Liver (tissue), 9 donors: ENCODE data around the gene ABCA3. TPM values are rescaled to one million over a fixed set of nuclear protein-coding genes. Genes with fewer than 3 reads are reported as not detected.

ENCODE experiments used
- DNase-seq: peaks from one replicate; pipeline ENCODE4 v3.0.0-alpha.2; 2017; ENCODE audit warnings: low spot score
- H3K27ac ChIP-seq, 2 donors: one replicate each; pipeline ENCODE4 v1.7.0; 2013; ENCODE audit warnings: inconsistent platforms in 2 of 2, low read length in 2 of 2, control low read depth in 1 of 2, low read depth in 1 of 2, mild to moderate bottlenecking in 1 of 2
- H3K27me3 ChIP-seq, 4 donors: one replicate each; pipeline versions ENCODE4 v1.6.1 to v1.7.0; 2013; ENCODE audit warnings: low read length in 3 of 4, inconsistent platforms in 1 of 4, mild to moderate bottlenecking in 1 of 4, moderate library complexity in 1 of 4; ENCODE audit not compliant: control insufficient read depth in 4 of 4, insufficient read depth in 4 of 4
- H3K36me3 ChIP-seq, 4 donors: one replicate each; pipeline versions ENCODE4 v1.6.1 to v1.7.0; 2013; ENCODE audit warnings: low read length in 3 of 4, mild to moderate bottlenecking in 3 of 4, low read depth in 1 of 4, moderate library complexity in 1 of 4; ENCODE audit not compliant: control insufficient read depth in 4 of 4, insufficient read depth in 3 of 4
- H3K4me1 ChIP-seq, 4 donors: one replicate each; pipeline versions ENCODE4 v1.6.1 to v1.7.0; 2013; ENCODE audit warnings: low read length in 3 of 4, mild to moderate bottlenecking in 3 of 4, moderate library complexity in 1 of 4; ENCODE audit not compliant: control insufficient read depth in 4 of 4, insufficient read depth in 4 of 4
- H3K4me3 ChIP-seq, 3 donors: one replicate each; pipeline versions ENCODE4 v1.6.1 to v1.7.0; 2013; ENCODE audit warnings: low read length in 3 of 3, control low read depth in 1 of 3, low read depth in 1 of 3, mild to moderate bottlenecking in 1 of 3
- H3K9ac ChIP-seq, 2 donors: one replicate each; pipeline ENCODE4 v1.7.0; 2013; ENCODE audit warnings: low read length in 2 of 2, mild to moderate bottlenecking in 2 of 2, moderate library complexity in 2 of 2, control low read depth in 1 of 2, low read depth in 1 of 2
- H3K9me3 ChIP-seq, 4 donors: one replicate each; pipeline versions ENCODE4 v1.6.1 to v1.7.0; 2013; ENCODE audit warnings: low read length in 3 of 4; ENCODE audit not compliant: control insufficient read depth in 4 of 4
- EGR1 ChIP-seq, 2 donors: IDR thresholded peaks; 2 replicates each; pipeline ENCODE4 v1.6.1; 2016 to 2018; ENCODE audit warnings: antibody characterized with exemption in 2 of 2, low read depth in 2 of 2
- FOXA1 ChIP-seq: IDR thresholded peaks from 2 replicates; pipeline ENCODE4 v1.6.1; 2016; ENCODE audit warnings: antibody characterized with exemption
- FOXA2 ChIP-seq: IDR thresholded peaks from 2 replicates; pipeline ENCODE4 v1.6.1; 2016; ENCODE audit warnings: antibody characterized with exemption
- GABPA ChIP-seq, 2 donors: IDR thresholded peaks in 1 of 2; conservative IDR thresholded peaks in 1 of 2; 2 replicates each; pipeline ENCODE4 v1.6.1; 2016; ENCODE audit warnings: antibody characterized with exemption in 2 of 2, mild to moderate bottlenecking in 1 of 2, moderate library complexity in 1 of 2
- HNF4G ChIP-seq: IDR thresholded peaks from 2 replicates; pipeline ENCODE4 v1.6.1; 2016; ENCODE audit warnings: antibody characterized with exemption
- SP1 ChIP-seq: IDR thresholded peaks from 2 replicates; pipeline ENCODE4 v1.6.1; 2018; ENCODE audit warnings: antibody characterized with exemption, mild to moderate bottlenecking
- TAF1 ChIP-seq: conservative IDR thresholded peaks from 2 replicates; pipeline ENCODE4 v1.6.1; 2016; ENCODE audit warnings: antibody characterized with exemption, mild to moderate bottlenecking
- YY1 ChIP-seq: IDR thresholded peaks from 2 replicates; pipeline ENCODE4 v1.6.1; 2016; ENCODE audit warnings: antibody characterized with exemption, mild to moderate bottlenecking
- WGBS: extraction: QIAGEN DNeasy Blood & Tissue Kit; methylation state at CpG from one replicate; pipeline ENCODE4 v1.1.7; 2013; 5-methylcytosine and 5-hydroxymethylcytosine counted together
- polyA plus RNA-seq, 2 donors: library from polyadenylated mRNA; stranded (reverse) in 1 of 2; unstranded in 1 of 2; fragments of 200-250 nt in 1 of 2; fragments of >200 nt in 1 of 2; fragmentation: Nextera tagmentation in 1 of 2; extraction: Ambion mirVana in 1 of 2; gene quantifications; one replicate each; pipeline versions ENCODE4 v1.2.1 to v1.2.3, GENCODE V29; 2013 to 2015
- total RNA-seq, 2 donors: library from RNA; depleted of rRNA; stranded (reverse); fragments of >200 nt; gene quantifications; one replicate each; pipeline ENCODE4 v1.2.3, GENCODE V29; 2014
- TF ChIP-seq, protein P1 (sequence below): fragments of 150-350 bp; IDR thresholded peaks from 2 replicates; pipeline ENCODE4 v1.5.1; 2017; ENCODE audit warnings: improper control_type of control experiment, low read depth, low read length; ENCODE audit not compliant: missing input control
- TF ChIP-seq, protein P2 (sequence below): IDR thresholded peaks from 2 replicates; pipeline ENCODE4 v1.6.1; 2016; ENCODE audit warnings: antibody characterized with exemption
- TF ChIP-seq, protein P3 (sequence below): IDR thresholded peaks from 2 replicates; pipeline ENCODE4 v1.6.1; 2016; ENCODE audit warnings: antibody characterized with exemption
- donor health status: healthy.
- donor health status: healthy.
- donor health status: healthy.
- donor health status: healthy.
- donor health status: healthy.

Gene ABCA3
- total and polyA plus RNA-seq, 4 donors, result 0.47 to 1.1 (median 0.77) TPM

DNA sequence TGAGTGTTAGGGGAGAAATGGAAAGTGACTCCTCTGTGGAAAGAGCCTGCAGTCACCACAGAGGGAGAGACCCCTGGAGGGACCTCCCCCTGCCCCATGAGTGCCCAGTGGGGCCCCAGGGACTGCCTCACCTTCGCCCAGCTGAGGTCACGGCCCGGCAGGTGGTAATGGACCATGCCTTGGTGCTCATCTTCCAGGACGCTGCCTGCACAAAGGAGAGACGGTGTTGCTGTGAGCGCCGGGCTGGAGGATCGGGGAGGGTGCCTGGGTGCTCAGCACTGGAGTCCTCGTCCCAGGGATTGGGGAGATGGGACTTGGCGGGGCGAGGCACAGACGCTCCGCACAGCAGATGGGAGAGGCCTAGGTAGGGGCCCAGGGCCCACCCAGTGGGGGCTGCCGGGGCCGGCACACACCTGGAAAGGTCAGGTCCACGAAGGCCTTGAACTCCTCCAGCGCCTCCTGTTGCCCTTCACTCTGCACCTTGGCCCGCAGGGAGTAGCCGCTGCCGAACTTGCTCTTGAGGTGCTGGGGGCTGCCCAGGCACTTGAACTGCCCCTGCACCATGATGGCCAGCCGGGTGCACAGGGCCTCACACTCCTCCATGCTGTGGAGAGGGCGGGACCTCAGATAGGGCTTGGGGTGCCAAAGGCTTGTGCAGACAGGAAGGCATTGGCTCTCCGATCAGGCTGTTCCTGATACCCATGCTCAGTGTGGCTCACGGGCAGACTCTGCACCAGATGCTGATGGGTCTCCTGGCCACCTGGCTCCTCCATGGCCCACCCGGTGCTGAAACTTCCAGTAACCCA lies 62.9 kb downstream of the ABCA3 start:
- H3K4me1 ChIP-seq, result no peaks in the 10 kb centered on the region
- 89% methylated on average over 25 of the region's 25 CpGs for WGBS
- H3K9ac ChIP-seq, result no peak overlapping the region
- no peaks in the 10 kb centered on the region for H3K36me3 ChIP-seq
- no peak for DNase-seq
- no peaks in the 10 kb centered on the region for H3K9me3 ChIP-seq
- TF ChIP-seq SP1 (no peak), FOXA1 (no peak), FOXA2 (no peak), EGR1 (IDR thresholded peaks at IDR 0.05; ENCODE audit: low read depth in 2 of 2) (no peak), GABPA (IDR thresholded peaks at IDR 0.05 in 1 of 2, conservative IDR thresholded peaks at IDR 0.05 in 1 of 2) (no peak), TAF1 (no peak), HNF4G (no peak)
- TF ChIP-seq, protein P1, sequence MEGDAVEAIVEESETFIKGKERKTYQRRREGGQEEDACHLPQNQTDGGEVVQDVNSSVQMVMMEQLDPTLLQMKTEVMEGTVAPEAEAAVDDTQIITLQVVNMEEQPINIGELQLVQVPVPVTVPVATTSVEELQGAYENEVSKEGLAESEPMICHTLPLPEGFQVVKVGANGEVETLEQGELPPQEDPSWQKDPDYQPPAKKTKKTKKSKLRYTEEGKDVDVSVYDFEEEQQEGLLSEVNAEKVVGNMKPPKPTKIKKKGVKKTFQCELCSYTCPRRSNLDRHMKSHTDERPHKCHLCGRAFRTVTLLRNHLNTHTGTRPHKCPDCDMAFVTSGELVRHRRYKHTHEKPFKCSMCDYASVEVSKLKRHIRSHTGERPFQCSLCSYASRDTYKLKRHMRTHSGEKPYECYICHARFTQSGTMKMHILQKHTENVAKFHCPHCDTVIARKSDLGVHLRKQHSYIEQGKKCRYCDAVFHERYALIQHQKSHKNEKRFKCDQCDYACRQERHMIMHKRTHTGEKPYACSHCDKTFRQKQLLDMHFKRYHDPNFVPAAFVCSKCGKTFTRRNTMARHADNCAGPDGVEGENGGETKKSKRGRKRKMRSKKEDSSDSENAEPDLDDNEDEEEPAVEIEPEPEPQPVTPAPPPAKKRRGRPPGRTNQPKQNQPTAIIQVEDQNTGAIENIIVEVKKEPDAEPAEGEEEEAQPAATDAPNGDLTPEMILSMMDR, result no peak
- TF ChIP-seq, protein P2, sequence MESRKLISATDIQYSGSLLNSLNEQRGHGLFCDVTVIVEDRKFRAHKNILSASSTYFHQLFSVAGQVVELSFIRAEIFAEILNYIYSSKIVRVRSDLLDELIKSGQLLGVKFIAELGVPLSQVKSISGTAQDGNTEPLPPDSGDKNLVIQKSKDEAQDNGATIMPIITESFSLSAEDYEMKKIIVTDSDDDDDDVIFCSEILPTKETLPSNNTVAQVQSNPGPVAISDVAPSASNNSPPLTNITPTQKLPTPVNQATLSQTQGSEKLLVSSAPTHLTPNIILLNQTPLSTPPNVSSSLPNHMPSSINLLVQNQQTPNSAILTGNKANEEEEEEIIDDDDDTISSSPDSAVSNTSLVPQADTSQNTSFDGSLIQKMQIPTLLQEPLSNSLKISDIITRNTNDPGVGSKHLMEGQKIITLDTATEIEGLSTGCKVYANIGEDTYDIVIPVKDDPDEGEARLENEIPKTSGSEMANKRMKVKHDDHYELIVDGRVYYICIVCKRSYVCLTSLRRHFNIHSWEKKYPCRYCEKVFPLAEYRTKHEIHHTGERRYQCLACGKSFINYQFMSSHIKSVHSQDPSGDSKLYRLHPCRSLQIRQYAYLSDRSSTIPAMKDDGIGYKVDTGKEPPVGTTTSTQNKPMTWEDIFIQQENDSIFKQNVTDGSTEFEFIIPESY, result no peak
- no peaks in the 10 kb centered on the region for H3K27me3 ChIP-seq
- H3K27ac ChIP-seq, result no peak overlapping the region
- H3K4me3 ChIP-seq, result no peak overlapping the region

DNA sequence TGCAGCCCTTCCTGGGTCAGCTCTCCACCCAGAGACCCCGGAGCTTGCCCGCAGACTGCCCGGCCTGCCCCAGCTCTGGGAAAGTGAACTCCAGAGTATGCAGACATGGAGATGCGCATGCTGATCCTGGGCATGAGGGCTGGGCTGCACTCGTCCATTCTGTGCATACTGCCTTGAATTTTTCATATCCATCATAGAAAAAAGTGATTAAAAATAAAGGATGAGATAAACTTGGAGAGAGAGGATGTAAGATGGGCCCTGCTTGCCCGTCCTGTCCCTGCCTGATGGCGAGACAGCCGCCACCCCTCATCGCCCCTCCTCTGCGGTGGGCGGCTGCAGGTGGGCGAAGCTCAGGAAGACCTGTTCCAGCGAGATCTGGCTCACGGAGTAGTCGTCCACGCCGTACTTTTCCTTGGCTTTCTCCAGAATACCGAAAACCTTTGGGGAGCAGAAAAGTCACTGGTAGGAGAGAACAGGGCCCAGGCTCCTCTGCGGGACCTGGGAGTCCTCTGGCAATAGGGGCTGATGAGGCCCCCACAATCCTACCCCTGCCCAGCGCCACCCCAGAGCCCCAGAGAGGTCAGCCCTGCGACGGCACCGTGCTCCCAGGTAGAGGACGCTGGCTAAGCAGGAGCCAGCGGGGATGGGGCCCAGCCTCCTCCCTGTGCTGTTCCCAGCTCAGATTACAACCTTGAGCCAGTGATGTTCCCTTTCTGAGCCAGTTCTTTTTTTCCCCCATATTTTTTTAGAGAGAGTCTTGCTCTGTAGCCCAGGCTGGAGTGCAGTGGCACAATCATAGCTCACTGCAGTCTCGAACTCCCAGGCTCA lies 63.9 kb downstream of the ABCA3 start:
- Histone ChIP-seq H3K9ac (no peak overlapping the region), H3K27me3 (no peaks in the 10 kb centered on the region), H3K36me3 (no peaks in the 10 kb centered on the region), H3K27ac (no peak overlapping the region), H3K4me3 (no peak overlapping the region), H3K9me3 (no peaks in the 10 kb centered on the region), H3K4me1 (no peaks in the 10 kb centered on the region)
- no peak for TF ChIP-seq FOXA1
- no peak for TF ChIP-seq GABPA (IDR thresholded peaks at IDR 0.05 in 1 of 2, conservative IDR thresholded peaks at IDR 0.05 in 1 of 2)
- TF ChIP-seq, protein P3, sequence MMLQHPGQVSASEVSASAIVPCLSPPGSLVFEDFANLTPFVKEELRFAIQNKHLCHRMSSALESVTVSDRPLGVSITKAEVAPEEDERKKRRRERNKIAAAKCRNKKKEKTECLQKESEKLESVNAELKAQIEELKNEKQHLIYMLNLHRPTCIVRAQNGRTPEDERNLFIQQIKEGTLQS, result no peak
- TF ChIP-seq, protein P1, result no peak
- TF ChIP-seq TAF1, result no peak
- no peak for TF ChIP-seq FOXA2
- no peak for TF ChIP-seq HNF4G
- TF ChIP-seq YY1, result no peak
- WGBS, result 72% methylated on average over 26 of the region's 26 CpGs
- DNase-seq, result no peak
